Thymus (tissue), 11 donors: ENCODE measurements around the gene C16orf92. TPM values are rescaled to one million over a fixed set of nuclear protein-coding genes. Genes with fewer than 3 reads are reported as not detected.
"Not testable (repeated sequence)": the region's sequence is repeated elsewhere in the genome, so short reads cannot be mapped to it uniquely, and the experiment has no call there.

Source experiments
- DNase-seq, 9 donors: peaks; one replicate each; pipeline ENCODE4 v3.0.0-alpha.2; 2013; ENCODE audit warnings: low spot score in 9 of 9, low read depth in 6 of 9, missing footprints in 1 of 9
- H3K27ac ChIP-seq, 2 donors: one replicate each; pipeline ENCODE4 v1.5.1; 2013; ENCODE audit warnings: control low read depth in 1 of 2, low read depth in 1 of 2, low read length in 1 of 2, mild to moderate bottlenecking in 1 of 2, moderate library complexity in 1 of 2
- H3K27me3 ChIP-seq, 2 donors: one replicate each; pipeline ENCODE4 v1.5.1; 2013; ENCODE audit warnings: low read length in 1 of 2; ENCODE audit not compliant: control insufficient read depth in 2 of 2, insufficient read depth in 1 of 2
- H3K36me3 ChIP-seq, 2 donors: one replicate each; pipeline ENCODE4 v1.5.1; 2013; ENCODE audit warnings: low read length in 1 of 2, mild to moderate bottlenecking in 1 of 2, moderate library complexity in 1 of 2; ENCODE audit not compliant: control insufficient read depth in 2 of 2, insufficient read depth in 2 of 2
- H3K4me1 ChIP-seq, 2 donors: one replicate each; pipeline ENCODE4 v1.5.1; 2013; ENCODE audit warnings: low read length in 2 of 2; ENCODE audit not compliant: control insufficient read depth in 2 of 2, insufficient read depth in 2 of 2
- H3K4me3 ChIP-seq, 2 donors: one replicate each; pipeline ENCODE4 v1.5.1; 2013; ENCODE audit warnings: low read length in 2 of 2, control low read depth in 1 of 2, mild to moderate bottlenecking in 1 of 2
- H3K9me3 ChIP-seq, 2 donors: one replicate each; pipeline ENCODE4 v1.5.1; 2013; ENCODE audit warnings: low read length in 1 of 2, mild to moderate bottlenecking in 1 of 2; ENCODE audit not compliant: control insufficient read depth in 2 of 2, insufficient read depth in 1 of 2
- WGBS: extraction: QIAGEN DNeasy Blood & Tissue Kit; methylation state at CpG from one replicate; pipeline ENCODE4 v1.1.7; 2013; 5-methylcytosine and 5-hydroxymethylcytosine counted together
- polyA plus RNA-seq: library from polyadenylated mRNA; stranded (reverse); fragments of 200-250 nt; gene quantifications from one replicate; pipeline ENCODE4 v1.2.3, GENCODE V29; 2013
- total RNA-seq: library from RNA; stranded (reverse); fragments of 120-200 nt; gene quantifications from one replicate; pipeline ENCODE4 v1.2.4, GENCODE V29; 2013
- donor health status: healthy.

C16orf92 gene
- total and polyA plus RNA-seq, 2 donors, result not detected

DNA sequence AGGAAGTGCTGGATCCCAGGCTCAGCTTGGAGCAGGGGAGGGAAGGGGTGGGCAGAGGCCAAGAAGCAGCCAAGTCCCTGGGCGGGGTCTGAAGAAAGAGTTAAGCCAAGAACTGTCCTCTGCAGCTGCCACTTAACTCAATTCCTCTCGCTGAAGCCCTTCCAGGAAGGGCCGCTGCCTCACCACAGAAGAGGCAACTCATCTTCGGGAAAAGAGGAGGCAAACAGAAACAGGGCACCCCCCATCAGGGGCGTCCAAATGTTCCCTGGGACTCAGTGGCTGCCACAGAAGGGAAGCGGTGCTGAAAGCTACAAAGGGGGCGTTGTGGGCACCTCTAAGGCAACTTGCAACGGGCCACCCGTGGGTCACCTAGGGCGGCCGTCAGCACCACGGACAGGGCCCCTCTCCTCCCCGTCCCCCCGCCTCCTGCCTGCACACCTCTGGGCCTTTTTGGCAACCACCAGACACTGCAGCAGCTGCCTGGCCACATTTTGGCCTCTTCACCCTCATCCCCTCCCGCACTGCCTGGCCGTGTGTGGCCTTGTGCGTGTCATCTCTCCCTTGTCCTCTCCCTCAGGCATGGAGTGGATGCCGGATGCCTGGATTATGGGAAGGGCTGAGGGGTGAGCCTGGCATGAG, 5.6 kb downstream of the C16orf92 start:
- no peak for DNase-seq
- WGBS, result 21% methylated on average over 18 of the region's 18 CpGs
- peaks cover 37 to 92% of the 10 kb centered on the region in 2 donors for H3K27me3 ChIP-seq
- peaks cover 0 to 10% of the 10 kb centered on the region in 2 donors for H3K4me1 ChIP-seq
- H3K27ac ChIP-seq, result no peak overlapping the region
- H3K9me3 ChIP-seq, result peaks cover 0 to 10% of the 10 kb centered on the region in 2 donors
- peaks cover 0 to 2% of the 10 kb centered on the region in 2 donors for H3K36me3 ChIP-seq
- no peak overlapping the region for H3K4me3 ChIP-seq

DNA sequence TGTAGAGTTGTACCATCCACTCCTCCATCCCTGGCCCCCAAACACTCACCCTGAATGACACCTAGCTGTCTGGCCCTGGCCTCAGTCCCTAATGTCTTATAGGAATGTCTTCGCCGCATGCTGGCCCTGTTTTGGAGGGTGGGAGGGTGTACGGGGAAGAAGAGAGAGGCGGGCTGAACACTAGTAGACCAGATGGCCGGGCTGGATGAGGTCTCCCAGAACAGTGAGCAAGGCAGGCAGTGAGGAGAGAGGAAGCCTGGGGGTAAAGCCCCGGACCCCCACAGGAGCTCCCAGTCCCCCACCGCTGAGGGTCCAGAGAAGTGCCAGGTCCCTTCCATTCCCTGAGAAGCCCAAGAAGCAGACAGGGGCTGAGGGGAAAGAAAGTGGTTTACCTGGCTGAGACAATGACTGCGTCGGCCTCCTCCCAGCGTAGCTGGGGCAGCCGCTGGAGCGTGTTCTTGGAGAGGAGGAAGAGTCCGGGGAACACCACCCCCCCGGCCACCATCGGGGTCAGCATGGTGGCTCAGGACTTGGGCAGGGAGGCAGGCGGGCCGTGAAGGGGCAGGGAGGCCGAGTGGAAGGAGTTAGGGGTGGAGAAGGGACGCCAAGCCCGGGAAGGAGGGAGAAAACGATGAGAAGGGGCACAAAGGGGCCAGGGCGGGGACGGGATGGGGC, 7.2 kb downstream of the C16orf92 start:
- DNase-seq, result no peak
- Histone ChIP-seq H3K27me3 (peaks cover 37 to 81% of the 10 kb centered on the region in 2 donors), H3K4me3 (no peak overlapping the region), H3K9me3 (peaks cover 0 to 10% of the 10 kb centered on the region in 2 donors), H3K4me1 (peaks cover 0 to 10% of the 10 kb centered on the region in 2 donors), H3K27ac (no peak overlapping the region), H3K36me3 (peaks cover 0 to 2% of the 10 kb centered on the region in 2 donors)
- 27% methylated on average over 23 of the region's 23 CpGs for WGBS

DNA sequence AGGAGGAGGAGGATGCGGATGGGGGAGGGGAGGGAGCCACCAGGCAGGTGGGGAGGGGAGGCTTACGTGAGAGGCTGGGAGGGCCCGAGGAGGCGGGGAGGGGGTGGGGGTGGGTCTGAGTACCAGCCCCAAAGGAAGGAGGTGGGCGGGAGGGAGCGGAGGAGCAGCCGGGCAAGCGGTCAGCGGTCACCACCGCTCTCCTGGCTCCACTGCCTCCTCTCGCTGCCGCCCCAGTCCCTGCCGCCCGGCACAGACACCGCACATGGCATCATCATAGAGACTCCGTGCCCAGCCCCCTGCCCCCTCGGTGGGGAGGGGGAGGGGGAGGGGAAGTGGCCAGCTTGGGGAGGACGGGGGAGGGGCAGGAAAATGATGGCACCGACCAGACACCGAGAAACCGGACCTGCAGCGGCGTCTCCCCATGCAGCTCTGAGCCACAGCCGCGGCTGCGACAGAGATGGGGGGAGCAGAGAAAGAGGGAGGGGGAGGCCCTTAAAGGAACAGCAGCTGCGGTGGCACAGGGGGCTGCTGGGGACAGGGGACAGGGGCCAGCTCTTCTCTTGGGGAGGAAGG, 7.9 kb downstream of the C16orf92 start, which contains the start of gene TLCD3B:
TLCD3B (minus strand) TSS at position 431 of the 573 bp plus-strand sequence. CDS start 744 bp downstream, outside the sequence.
- peaks cover 0 to 10% of the 10 kb centered on the region in 2 donors for H3K9me3 ChIP-seq
- H3K36me3 ChIP-seq, result peaks cover 0 to 2% of the 10 kb centered on the region in 2 donors
- peaks cover 37 to 77% of the 10 kb centered on the region in 2 donors for H3K27me3 ChIP-seq
- peak within 1 kb of the TSS in 1 of 2 donors; percentile 25 for H3K4me3 ChIP-seq
- H3K4me1 ChIP-seq, result peaks cover 0 to 10% of the 10 kb centered on the region in 2 donors
- no peak within 1 kb of the TSS for H3K27ac ChIP-seq
- WGBS, result 1% methylated on average over 27 of the region's 27 CpGs
- no peak for DNase-seq

DNA sequence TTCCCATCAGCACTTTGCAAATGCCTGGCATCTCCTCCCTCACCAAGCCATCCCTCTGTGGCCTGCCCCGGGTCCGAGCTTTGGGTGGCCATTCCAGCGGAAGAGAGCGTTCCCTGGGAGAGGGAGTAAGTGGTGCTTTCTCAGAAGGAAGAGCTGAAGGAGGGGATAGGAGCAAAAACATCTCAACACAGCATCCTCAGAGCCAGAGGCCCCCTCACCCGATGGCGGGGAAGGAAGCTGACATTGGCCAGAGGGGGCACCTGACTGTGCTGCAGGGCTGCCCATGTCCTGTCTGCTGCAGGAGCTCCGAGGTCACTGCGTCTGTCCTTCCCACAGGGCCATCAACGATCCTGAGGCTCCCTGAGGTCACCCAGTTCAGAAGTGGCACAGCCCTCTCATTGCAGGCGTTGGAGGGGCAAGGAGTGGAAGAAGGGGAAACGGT, 8.5 kb downstream of the C16orf92 start:
- H3K27me3 ChIP-seq, result peaks cover 37 to 76% of the 10 kb centered on the region in 2 donors
- no peak for DNase-seq
- WGBS, result 28% methylated on average over 11 of the region's 11 CpGs
- H3K27ac ChIP-seq, result no peak overlapping the region
- peaks cover 0 to 2% of the 10 kb centered on the region in 2 donors for H3K36me3 ChIP-seq
- H3K9me3 ChIP-seq, result peaks cover 0 to 10% of the 10 kb centered on the region in 2 donors
- H3K4me3 ChIP-seq, result no peak overlapping the region
- H3K4me1 ChIP-seq, result peaks cover 0 to 10% of the 10 kb centered on the region in 2 donors

DNA sequence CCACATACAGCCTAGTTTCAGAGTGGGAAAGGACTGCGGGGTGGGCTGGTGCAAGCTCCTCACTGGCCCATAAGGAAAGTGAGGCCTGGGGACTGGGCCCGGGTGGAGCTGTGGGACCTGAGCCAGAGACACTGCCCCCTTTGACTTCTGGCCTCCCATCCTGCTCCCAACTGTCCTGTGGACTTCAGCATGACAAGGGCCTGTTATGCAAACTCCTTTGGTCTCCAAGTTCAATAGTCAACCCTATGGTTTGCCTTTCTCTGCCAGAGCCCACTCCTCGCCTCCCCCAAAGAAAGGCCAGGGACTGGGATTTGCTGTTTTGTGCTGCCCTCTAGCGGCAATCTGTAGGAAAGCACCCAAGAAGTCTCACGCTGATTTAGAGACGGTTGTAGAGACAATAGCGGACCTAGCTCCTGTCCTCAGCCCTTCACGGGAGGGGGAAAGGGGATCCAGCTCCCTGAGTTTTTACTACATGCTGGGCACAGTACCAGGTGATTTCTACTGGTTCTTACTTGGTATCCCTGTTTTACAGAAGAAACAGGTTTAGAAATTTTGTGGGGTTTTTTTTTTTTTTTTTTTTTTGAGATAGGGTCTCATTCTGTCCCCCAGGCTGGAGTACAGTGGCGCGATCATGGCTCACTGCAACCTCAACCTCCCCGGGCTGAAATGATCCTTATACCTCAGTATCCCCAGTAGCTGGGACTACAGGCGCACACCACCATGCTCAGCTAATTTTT, 9.3 kb downstream of the C16orf92 start:
- Histone ChIP-seq H3K4me1 (peaks cover 0 to 10% of the 10 kb centered on the region in 2 donors), H3K36me3 (peaks cover 0 to 2% of the 10 kb centered on the region in 2 donors), H3K9me3 (peaks cover 0 to 10% of the 10 kb centered on the region in 2 donors), H3K4me3 (no peak overlapping the region), H3K27me3 (peaks cover 37 to 69% of the 10 kb centered on the region in 2 donors), H3K27ac (no peak overlapping the region)
- DNase-seq, result peak in 7 of 9 donors; percentile 49 to 82 (median 59)
- WGBS, result 37% methylated on average over 12 of the region's 12 CpGs

DNA sequence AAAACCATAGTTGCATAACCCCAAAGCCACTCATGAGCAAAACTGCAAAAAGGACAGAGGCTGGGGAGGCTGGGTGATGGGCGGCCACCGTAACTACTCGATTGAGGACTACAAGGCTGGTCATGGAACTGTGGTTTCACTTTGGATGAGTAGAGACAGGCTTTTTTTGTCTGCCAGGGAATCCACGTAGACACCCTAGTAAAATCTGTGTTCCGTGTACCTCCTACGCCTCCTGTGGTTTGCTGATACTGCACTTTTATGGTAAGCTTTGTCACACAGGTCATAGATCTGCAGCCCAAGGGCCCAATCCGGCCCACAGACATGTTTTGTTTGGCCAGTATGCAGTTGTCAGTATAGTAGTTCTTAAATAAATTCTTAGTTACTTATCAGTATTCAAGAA, 10.3 kb downstream of the C16orf92 start:
- Histone ChIP-seq H3K27ac (no peak overlapping the region), H3K36me3 (peaks cover 0 to 2% of the 10 kb centered on the region in 2 donors), H3K4me3 (no peak overlapping the region), H3K4me1 (peaks cover 0 to 10% of the 10 kb centered on the region in 2 donors), H3K27me3 (peaks cover 32 to 59% of the 10 kb centered on the region in 2 donors), H3K9me3 (peaks cover 0 to 6% of the 10 kb centered on the region in 2 donors)
- WGBS, result 85% methylated on average over 7 of the region's 7 CpGs
- DNase-seq, result no peak

DNA sequence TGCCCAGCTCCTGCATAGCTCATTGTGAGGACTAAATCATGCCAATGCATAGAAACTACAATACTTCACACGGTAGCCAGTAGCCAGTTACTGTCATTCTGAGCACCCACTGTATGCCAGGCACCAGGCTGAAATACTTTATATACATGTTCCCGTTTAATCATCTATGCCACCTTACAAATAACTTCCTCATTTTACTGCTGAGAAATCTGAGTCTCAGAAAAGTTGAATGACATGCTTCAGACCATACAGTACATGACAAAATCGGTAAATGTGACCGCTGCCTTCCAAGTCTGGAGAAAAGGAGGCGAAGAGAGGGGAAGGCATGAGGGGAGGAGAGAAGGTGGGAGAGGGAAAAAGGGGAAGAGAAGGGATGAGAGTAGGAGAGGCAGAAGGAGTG, 17.2 kb downstream of the C16orf92 start:
- no peaks in the 10 kb centered on the region for H3K9me3 ChIP-seq
- H3K4me3 ChIP-seq, result no peak overlapping the region
- no peaks in the 10 kb centered on the region for H3K36me3 ChIP-seq
- DNase-seq, result no peak
- WGBS, result 30% methylated on average over 5 of the region's 5 CpGs
- peaks cover 0 to 9% of the 10 kb centered on the region in 2 donors for H3K27me3 ChIP-seq
- H3K27ac ChIP-seq, result no peak overlapping the region
- no peaks in the 10 kb centered on the region for H3K4me1 ChIP-seq

DNA sequence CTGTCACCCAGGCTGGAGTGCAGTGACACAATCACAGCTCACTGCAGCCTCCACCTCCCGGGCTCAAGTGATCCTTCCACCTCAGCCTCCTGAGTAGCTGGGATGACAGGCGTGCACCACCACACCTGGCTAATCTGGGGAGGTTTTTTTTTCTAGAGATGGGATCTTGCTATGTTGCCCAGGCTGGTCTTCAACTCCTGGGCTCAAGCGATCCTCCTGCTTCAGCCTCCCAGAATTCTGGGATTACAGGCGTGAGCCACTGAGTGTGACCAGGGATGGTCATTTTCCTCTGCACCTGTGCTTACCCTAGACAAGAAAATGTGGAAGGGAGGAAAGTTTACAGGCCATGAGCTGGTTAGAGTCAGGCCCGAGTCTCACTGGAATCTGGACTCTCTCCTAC, 17.7 kb downstream of the C16orf92 start:
- H3K27ac ChIP-seq, H3K27me3 ChIP-seq, H3K4me1 ChIP-seq, H3K9me3 ChIP-seq, H3K4me3 ChIP-seq, H3K36me3 ChIP-seq, DNase-seq: not testable (repeated sequence)
- WGBS, result 96% methylated on average over 5 of the region's 5 CpGs
